WTC11 (cell line): ENCODE measurements around the gene KIF26A. TPM values are rescaled to one million over a fixed set of nuclear protein-coding genes. Genes with fewer than 3 reads are reported as not detected.

Experiments used
- ATAC-seq: fragments of 200-7000 bp; cut with Tn5 transposase; 2 replicates; pipeline ENCODE4 v1.10.0; 2021; ENCODE audit warnings: mild to moderate bottlenecking, moderate library complexity
- CTCF ChIA-PET: fragments of 300-600 bp; sonication (Branson Sonifier 250); formaldehyde crosslinking; loops from one replicate; lab custom pipeline; 2021; ENCODE audit warnings: antibody characterized with exemption; lab: Charles Lee
- POLR2A ChIA-PET: fragments of 350-600 bp; sonication (Branson Sonifier 250); formaldehyde crosslinking; loops from one replicate; lab custom pipeline; 2021; ENCODE audit warnings: antibody characterized with exemption; lab: Charles Lee
- DNase-seq: peaks from one replicate; pipeline ENCODE4 v3.0.0; 2021; ENCODE audit warnings: low spot score
- H3K27ac Mint-ChIP-seq: 2 replicates; pipeline ENCODE4 v1.8.0; 2021; ENCODE audit warnings: mixed read lengths
- H3K27me3 Mint-ChIP-seq: 2 replicates; pipeline ENCODE4 v1.8.0; 2021; ENCODE audit warnings: low read depth, mild to moderate bottlenecking, moderate library complexity, mixed read lengths
- H3K36me3 Mint-ChIP-seq: 2 replicates; pipeline ENCODE4 v1.8.0; 2021; ENCODE audit warnings: mixed read lengths
- H3K4me1 Mint-ChIP-seq: 2 replicates; pipeline ENCODE4 v1.8.0; 2022; ENCODE audit warnings: mixed read lengths
- H3K4me3 Mint-ChIP-seq: 2 replicates; pipeline ENCODE4 v1.8.0; 2021; ENCODE audit warnings: mild to moderate bottlenecking, moderate library complexity, mixed read lengths
- H3K9me3 Mint-ChIP-seq: 2 replicates; pipeline ENCODE4 v1.8.0; 2021; ENCODE audit warnings: mixed read lengths
- ATF1 ChIP-seq: sonication (generic); formaldehyde crosslinking; IDR thresholded peaks from 2 replicates; pipeline ENCODE4 v1.8.1; 2023; ENCODE audit warnings: mild to moderate bottlenecking, moderate library complexity, missing genetic modification reagents
- CBFB ChIP-seq: sonication (generic); formaldehyde crosslinking; IDR thresholded peaks from 2 replicates; pipeline ENCODE4 v1.8.1; 2022; ENCODE audit warnings: mild to moderate bottlenecking, low read depth, missing genetic modification reagents
- CREM ChIP-seq: sonication (generic); formaldehyde crosslinking; IDR thresholded peaks from 2 replicates; pipeline ENCODE4 v1.8.1; 2022; ENCODE audit warnings: mild to moderate bottlenecking, missing genetic modification reagents, moderate library complexity
- ELF4 ChIP-seq: sonication (generic); formaldehyde crosslinking; IDR thresholded peaks from 2 replicates; pipeline ENCODE4 v1.8.1; 2022; ENCODE audit warnings: low read depth, mild to moderate bottlenecking, moderate library complexity, missing genetic modification reagents
- FOXJ3 ChIP-seq: sonication (generic); formaldehyde crosslinking; IDR thresholded peaks from 2 replicates; pipeline ENCODE4 v1.9.0; 2021; ENCODE audit warnings: missing genetic modification reagents, mild to moderate bottlenecking, borderline replicate concordance
- GTF2I ChIP-seq: fragments of 250-450 bp; sonication (Bioruptor Pico); conservative IDR thresholded peaks from 2 replicates; pipeline ENCODE4 v1.4.0; 2021; ENCODE audit warnings: mild to moderate bottlenecking
- JUN ChIP-seq: sonication (generic); formaldehyde crosslinking; IDR thresholded peaks from 2 replicates; pipeline ENCODE4 v1.8.0; 2023; ENCODE audit warnings: mild to moderate bottlenecking, missing genetic modification reagents
- KAT7 ChIP-seq: sonication (generic); formaldehyde crosslinking; IDR thresholded peaks from 2 replicates; pipeline ENCODE4 v1.8.1; 2023; ENCODE audit warnings: missing genetic modification reagents, mild to moderate bottlenecking, borderline replicate concordance
- PRRX2 ChIP-seq: fragments of 250-450 bp; sonication (Bioruptor Pico); IDR thresholded peaks from 2 replicates; pipeline ENCODE4 v1.8.0; 2021; ENCODE audit warnings: mild to moderate bottlenecking
- RELA ChIP-seq: sonication (generic); formaldehyde crosslinking; IDR thresholded peaks from 2 replicates; pipeline ENCODE4 v1.8.1; 2022; ENCODE audit warnings: missing genetic modification reagents, mild to moderate bottlenecking, borderline replicate concordance
- SOX15 ChIP-seq: fragments of 250-450 bp; sonication (Bioruptor Pico); IDR thresholded peaks from 2 replicates; pipeline ENCODE4 v1.9.0; 2021; ENCODE audit warnings: mild to moderate bottlenecking
- TEAD4 ChIP-seq: sonication (generic); formaldehyde crosslinking; IDR thresholded peaks from 2 replicates; pipeline ENCODE4 v1.8.0; 2022; ENCODE audit warnings: mild to moderate bottlenecking, missing genetic modification reagents
- ZNF121 ChIP-seq: sonication (generic); formaldehyde crosslinking; IDR thresholded peaks from 2 replicates; pipeline ENCODE4 v1.8.0; 2023; ENCODE audit warnings: missing genetic modification reagents
- ZNF263 ChIP-seq: sonication (generic); formaldehyde crosslinking; IDR thresholded peaks from 2 replicates; pipeline ENCODE4 v1.8.1; 2022; ENCODE audit warnings: low read depth, mild to moderate bottlenecking, moderate library complexity, missing genetic modification reagents
- ZNF396 ChIP-seq: fragments of 250-450 bp; sonication (Bioruptor Pico); IDR thresholded peaks from 2 replicates; pipeline ENCODE4 v1.8.0; 2021; ENCODE audit warnings: mild to moderate bottlenecking, moderate library complexity, borderline replicate concordance
- total RNA-seq: library from RNA; stranded (reverse); gene quantifications from 3 replicates; pipeline ENCODE4 v1.2.3, GENCODE V29; 2021
- TF ChIP-seq, protein P1 (sequence below): sonication (generic); formaldehyde crosslinking; IDR thresholded peaks from 2 replicates; pipeline ENCODE4 v1.8.0; 2023; ENCODE audit warnings: missing genetic modification reagents, mild to moderate bottlenecking, borderline replicate concordance
- TF ChIP-seq, protein P2 (sequence below): fragments of 200-600 bp; IDR thresholded peaks from 2 replicates; pipeline ENCODE4 v1.8.0; 2022; ENCODE audit warnings: antibody characterized with exemption
- TF ChIP-seq, protein P3 (sequence below): sonication (generic); formaldehyde crosslinking; IDR thresholded peaks from 2 replicates; pipeline ENCODE4 v1.8.0; 2022; ENCODE audit warnings: mild to moderate bottlenecking, missing genetic modification reagents
- TF ChIP-seq, protein P4 (sequence below): sonication (generic); formaldehyde crosslinking; IDR thresholded peaks from 2 replicates; pipeline ENCODE4 v1.8.0; 2022; ENCODE audit warnings: mild to moderate bottlenecking, missing genetic modification reagents
- TF ChIP-seq, protein P5 (sequence below): sonication (generic); formaldehyde crosslinking; IDR thresholded peaks from 2 replicates; pipeline ENCODE4 v1.8.1; 2023; ENCODE audit warnings: mild to moderate bottlenecking, missing genetic modification reagents, moderate library complexity

Gene KIF26A
- total RNA-seq, 1 experiment from 2014 or later, result 53.4 TPM

DNA sequence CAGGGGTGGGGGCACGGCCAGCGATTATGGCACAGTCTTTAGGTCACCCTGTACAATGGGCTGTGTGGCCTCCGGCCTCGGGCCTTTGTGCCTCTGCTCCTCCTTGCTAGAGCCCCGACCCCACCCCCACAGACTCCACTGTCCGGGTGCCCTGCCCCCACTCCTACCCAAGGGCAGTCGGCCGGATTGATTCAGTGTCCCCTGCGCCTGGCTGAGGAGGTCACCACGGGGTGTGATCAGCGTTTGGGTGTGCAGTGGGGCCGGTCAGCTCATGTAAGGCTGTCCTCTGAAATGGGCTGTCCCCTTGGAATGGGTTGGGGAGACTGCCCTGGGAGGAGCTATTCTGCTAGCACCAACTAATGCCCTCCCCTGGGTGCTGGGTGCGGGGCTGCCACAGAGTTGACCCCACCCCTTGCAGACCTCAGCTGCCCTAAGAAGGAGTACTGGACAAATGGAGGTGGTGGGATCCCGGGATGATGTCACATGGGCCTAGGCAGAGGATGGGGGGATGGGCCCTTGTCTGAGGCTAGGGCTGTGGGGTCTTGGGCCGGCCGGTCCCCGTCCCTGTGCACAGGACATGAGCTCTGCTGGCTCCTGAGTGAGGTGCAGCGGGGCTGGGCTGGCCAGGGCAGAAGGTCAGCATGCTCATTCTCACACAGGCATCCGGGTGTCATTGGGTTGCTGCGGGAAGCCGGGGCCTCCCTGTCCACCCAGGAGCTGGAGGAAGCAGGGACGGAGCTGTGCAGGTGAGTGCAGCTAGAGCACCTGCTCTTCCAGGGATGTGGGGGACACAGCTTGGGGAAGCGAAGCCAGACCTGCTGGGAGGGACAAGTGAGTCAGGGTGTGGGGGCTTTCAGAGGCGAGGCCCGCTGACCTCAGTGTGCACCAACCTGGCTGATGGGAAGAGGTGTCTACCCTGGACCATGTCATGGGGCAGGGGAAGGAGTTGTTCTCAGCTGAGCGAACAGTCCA is 29.5 kb upstream of the KIF26A start (continued):
- no peak for TF ChIP-seq CREM
- no peak for TF ChIP-seq RELA (CRISPR knock-in tag)
- no peak for TF ChIP-seq FOXJ3 (CRISPR knock-in tag)
- TF ChIP-seq, protein P1, sequence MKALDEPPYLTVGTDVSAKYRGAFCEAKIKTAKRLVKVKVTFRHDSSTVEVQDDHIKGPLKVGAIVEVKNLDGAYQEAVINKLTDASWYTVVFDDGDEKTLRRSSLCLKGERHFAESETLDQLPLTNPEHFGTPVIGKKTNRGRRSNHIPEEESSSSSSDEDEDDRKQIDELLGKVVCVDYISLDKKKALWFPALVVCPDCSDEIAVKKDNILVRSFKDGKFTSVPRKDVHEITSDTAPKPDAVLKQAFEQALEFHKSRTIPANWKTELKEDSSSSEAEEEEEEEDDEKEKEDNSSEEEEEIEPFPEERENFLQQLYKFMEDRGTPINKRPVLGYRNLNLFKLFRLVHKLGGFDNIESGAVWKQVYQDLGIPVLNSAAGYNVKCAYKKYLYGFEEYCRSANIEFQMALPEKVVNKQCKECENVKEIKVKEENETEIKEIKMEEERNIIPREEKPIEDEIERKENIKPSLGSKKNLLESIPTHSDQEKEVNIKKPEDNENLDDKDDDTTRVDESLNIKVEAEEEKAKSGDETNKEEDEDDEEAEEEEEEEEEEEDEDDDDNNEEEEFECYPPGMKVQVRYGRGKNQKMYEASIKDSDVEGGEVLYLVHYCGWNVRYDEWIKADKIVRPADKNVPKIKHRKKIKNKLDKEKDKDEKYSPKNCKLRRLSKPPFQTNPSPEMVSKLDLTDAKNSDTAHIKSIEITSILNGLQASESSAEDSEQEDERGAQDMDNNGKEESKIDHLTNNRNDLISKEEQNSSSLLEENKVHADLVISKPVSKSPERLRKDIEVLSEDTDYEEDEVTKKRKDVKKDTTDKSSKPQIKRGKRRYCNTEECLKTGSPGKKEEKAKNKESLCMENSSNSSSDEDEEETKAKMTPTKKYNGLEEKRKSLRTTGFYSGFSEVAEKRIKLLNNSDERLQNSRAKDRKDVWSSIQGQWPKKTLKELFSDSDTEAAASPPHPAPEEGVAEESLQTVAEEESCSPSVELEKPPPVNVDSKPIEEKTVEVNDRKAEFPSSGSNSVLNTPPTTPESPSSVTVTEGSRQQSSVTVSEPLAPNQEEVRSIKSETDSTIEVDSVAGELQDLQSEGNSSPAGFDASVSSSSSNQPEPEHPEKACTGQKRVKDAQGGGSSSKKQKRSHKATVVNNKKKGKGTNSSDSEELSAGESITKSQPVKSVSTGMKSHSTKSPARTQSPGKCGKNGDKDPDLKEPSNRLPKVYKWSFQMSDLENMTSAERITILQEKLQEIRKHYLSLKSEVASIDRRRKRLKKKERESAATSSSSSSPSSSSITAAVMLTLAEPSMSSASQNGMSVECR (CRISPR knock-in tag), result no peak
- TF ChIP-seq JUN (CRISPR knock-in tag), result no peak
- TF ChIP-seq SOX15 (CRISPR knock-in tag), result no peak
- TF ChIP-seq ZNF263 (CRISPR knock-in tag), result no peak
- no peak for TF ChIP-seq GTF2I (CRISPR knock-in tag)
- TF ChIP-seq CBFB (CRISPR knock-in tag), result no peak
- TF ChIP-seq, protein P2, sequence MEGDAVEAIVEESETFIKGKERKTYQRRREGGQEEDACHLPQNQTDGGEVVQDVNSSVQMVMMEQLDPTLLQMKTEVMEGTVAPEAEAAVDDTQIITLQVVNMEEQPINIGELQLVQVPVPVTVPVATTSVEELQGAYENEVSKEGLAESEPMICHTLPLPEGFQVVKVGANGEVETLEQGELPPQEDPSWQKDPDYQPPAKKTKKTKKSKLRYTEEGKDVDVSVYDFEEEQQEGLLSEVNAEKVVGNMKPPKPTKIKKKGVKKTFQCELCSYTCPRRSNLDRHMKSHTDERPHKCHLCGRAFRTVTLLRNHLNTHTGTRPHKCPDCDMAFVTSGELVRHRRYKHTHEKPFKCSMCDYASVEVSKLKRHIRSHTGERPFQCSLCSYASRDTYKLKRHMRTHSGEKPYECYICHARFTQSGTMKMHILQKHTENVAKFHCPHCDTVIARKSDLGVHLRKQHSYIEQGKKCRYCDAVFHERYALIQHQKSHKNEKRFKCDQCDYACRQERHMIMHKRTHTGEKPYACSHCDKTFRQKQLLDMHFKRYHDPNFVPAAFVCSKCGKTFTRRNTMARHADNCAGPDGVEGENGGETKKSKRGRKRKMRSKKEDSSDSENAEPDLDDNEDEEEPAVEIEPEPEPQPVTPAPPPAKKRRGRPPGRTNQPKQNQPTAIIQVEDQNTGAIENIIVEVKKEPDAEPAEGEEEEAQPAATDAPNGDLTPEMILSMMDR, result no peak
- TF ChIP-seq ZNF396 (CRISPR knock-in tag), result no peak
- TF ChIP-seq, protein P3, sequence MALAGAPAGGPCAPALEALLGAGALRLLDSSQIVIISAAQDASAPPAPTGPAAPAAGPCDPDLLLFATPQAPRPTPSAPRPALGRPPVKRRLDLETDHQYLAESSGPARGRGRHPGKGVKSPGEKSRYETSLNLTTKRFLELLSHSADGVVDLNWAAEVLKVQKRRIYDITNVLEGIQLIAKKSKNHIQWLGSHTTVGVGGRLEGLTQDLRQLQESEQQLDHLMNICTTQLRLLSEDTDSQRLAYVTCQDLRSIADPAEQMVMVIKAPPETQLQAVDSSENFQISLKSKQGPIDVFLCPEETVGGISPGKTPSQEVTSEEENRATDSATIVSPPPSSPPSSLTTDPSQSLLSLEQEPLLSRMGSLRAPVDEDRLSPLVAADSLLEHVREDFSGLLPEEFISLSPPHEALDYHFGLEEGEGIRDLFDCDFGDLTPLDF (CRISPR knock-in tag), result no peak
- no peak for TF ChIP-seq ATF1 (CRISPR knock-in tag)

DNA sequence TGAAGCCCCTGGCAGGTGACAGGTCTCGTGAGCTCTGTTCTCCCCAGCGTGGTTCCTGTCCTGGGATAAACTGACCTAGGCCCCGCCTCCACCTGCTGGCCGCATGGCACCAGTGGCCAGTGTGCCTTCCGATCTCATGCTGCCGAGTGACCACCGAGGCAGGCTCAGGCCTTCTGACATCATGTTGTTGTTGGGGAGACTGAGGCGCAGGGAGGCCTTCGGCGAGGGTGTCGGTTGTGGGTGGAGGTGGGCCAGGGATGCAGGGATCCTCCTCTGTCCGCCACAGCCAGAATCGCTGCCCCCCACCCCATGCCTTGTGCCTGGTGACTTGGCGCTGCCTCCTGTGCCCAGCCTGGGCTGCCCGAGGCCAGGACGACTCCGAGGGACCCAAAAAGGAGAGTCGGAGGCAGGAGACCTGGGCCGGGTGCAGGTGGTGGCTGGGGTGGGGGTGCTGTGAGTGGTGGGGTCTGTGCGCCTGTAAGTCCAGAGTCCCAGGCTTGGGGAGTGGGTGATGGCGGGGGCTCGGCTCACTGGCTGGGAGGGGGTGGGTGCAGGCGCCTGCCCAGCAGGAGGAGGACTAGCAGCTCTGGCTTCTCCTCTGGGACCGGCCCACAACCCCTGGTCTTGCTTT is 28.5 kb upstream of the KIF26A start:
- ATAC-seq (no peak), DNase-seq (peak; percentile 7)
- Mint-ChIP-seq H3K36me3 (no peaks in the 10 kb centered on the region), H3K9me3 (no peaks in the 10 kb centered on the region), H3K4me3 (no peak overlapping the region), H3K4me1 (peaks cover 2% of the 10 kb centered on the region; the same call in 1 of the 2 replicates), H3K27ac (no peak overlapping the region), H3K27me3 (no peaks in the 10 kb centered on the region)
- ChIA-PET POLR2A (no interaction called here), CTCF (interaction anchor here (0.7 to 6.5 kb wide), 3 partner anchors 16 to 106 kb away, joined by 3 to 44 read pairs (median 4); no protein-coding TSS in a partner anchor)
- no peak for TF ChIP-seq ZNF121 (CRISPR knock-in tag)
- TF ChIP-seq, protein P2, result no peak
- TF ChIP-seq, protein P4, sequence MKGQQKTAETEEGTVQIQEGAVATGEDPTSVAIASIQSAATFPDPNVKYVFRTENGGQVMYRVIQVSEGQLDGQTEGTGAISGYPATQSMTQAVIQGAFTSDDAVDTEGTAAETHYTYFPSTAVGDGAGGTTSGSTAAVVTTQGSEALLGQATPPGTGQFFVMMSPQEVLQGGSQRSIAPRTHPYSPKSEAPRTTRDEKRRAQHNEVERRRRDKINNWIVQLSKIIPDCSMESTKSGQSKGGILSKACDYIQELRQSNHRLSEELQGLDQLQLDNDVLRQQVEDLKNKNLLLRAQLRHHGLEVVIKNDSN, result no peak
- no peak for TF ChIP-seq PRRX2 (CRISPR knock-in tag)
- TF ChIP-seq KAT7 (CRISPR knock-in tag), result no peak
- TF ChIP-seq ELF4 (CRISPR knock-in tag), result no peak
- TF ChIP-seq, protein P5, sequence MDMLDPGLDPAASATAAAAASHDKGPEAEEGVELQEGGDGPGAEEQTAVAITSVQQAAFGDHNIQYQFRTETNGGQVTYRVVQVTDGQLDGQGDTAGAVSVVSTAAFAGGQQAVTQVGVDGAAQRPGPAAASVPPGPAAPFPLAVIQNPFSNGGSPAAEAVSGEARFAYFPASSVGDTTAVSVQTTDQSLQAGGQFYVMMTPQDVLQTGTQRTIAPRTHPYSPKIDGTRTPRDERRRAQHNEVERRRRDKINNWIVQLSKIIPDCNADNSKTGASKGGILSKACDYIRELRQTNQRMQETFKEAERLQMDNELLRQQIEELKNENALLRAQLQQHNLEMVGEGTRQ (CRISPR knock-in tag), result no peak
- no peak for TF ChIP-seq TEAD4 (CRISPR knock-in tag)
